ELR (cell line): ENCODE results near the gene MTRF1L.
"Not testable (repeated sequence)": the region's sequence is repeated elsewhere in the genome, so short reads cannot be mapped to it uniquely, and the experiment has no call there.

ENCODE experiments used
- DNase-seq: peaks from one replicate; pipeline ENCODE4 v3.0.0-alpha.2; 2015; ENCODE audit warnings: low read depth

MTRF1L gene

GRCh38 chr6:152969688-152970418, 32.7 kb downstream of the MTRF1L start:
- no peak for DNase-seq

- not testable (repeated sequence) for DNase-seq
Measured at GRCh38 chr6:152966168-152966894, 36.2 kb downstream of the MTRF1L start.

- DNase-seq, result no peak
Measured at GRCh38 chr6:152959333-152959732, 43.2 kb downstream of the MTRF1L start.

- DNase-seq, result peak; percentile 35
Measured at GRCh38 chr6:152957796-152958195, 44.7 kb downstream of the MTRF1L start.

- DNase-seq, result no peak
Measured at GRCh38 chr6:152954443-152954842, 48.1 kb downstream of the MTRF1L start.

GRCh38 chr6:152952866-152953509, 49.5 kb downstream of the MTRF1L start:
- DNase-seq, result peak; percentile 63

- DNase-seq, result peak; percentile 73
Measured at GRCh38 chr6:152952045-152952444, 50.5 kb downstream of the MTRF1L start.

- DNase-seq, result no peak
Measured at GRCh38 chr6:152950240-152950639, 52.3 kb downstream of the MTRF1L start.

GRCh38 chr6:152948150-152948768, 54.2 kb downstream of the MTRF1L start:
- DNase-seq, result peak; percentile 71

GRCh38 chr6:152946995-152947394, 55.5 kb downstream of the MTRF1L start:
- DNase-seq, result no peak

GRCh38 chr6:152946484-152946883, 56.0 kb downstream of the MTRF1L start:
- DNase-seq, result no peak

- DNase-seq, result peak; percentile 30
Measured at GRCh38 chr6:152943260-152943897, 59.1 kb downstream of the MTRF1L start.

- DNase-seq, result no peak
Measured at GRCh38 chr6:152942319-152942869, 60.1 kb downstream of the MTRF1L start.

GRCh38 chr6:152941746-152942145, 60.8 kb downstream of the MTRF1L start:
- DNase-seq, result peak; percentile 24
